ENCODE measurements around the gene STX2.
"Not testable (repeated sequence)": the region's sequence is repeated elsewhere in the genome, so short reads cannot be mapped to it uniquely, and the experiment has no call there.

STX2 gene

GRCh38 chr12:130799051-130799450, 40.0 kb downstream of the STX2 start:
- DNase-seq (ENCODE audit: low read depth in 2 of 2): no peak

- no peak for DNase-seq (ENCODE audit: low read depth in 2 of 2)
These were observed 41.9 kb downstream of the STX2 start for GRCh38 chr12:130796985-130797686.

GRCh38 chr12:130795906-130796305, 43.1 kb downstream of the STX2 start:
- no peak for DNase-seq (ENCODE audit: low read depth in 2 of 2)

GRCh38 chr12:130793554-130793849, 45.5 kb downstream of the STX2 start:
- DNase-seq (ENCODE audit: low read depth in 2 of 2): no peak

- DNase-seq (ENCODE audit: low read depth in 2 of 2): no peak
These were observed 46.1 kb downstream of the STX2 start for GRCh38 chr12:130792821-130793553.

GRCh38 chr12:130791629-130792028, 47.4 kb downstream of the STX2 start:
- DNase-seq (ENCODE audit: low read depth in 2 of 2): no peak

- DNase-seq (ENCODE audit: low read depth in 2 of 2): no peak
These were observed 50.5 kb downstream of the STX2 start for GRCh38 chr12:130788515-130788914.

GRCh38 chr12:130787445-130788410, 51.3 kb downstream of the STX2 start:
- no peak for DNase-seq (ENCODE audit: low read depth in 2 of 2)

GRCh38 chr12:130787041-130787440, 52.0 kb downstream of the STX2 start:
- DNase-seq (ENCODE audit: low read depth in 2 of 2): no peak

GRCh38 chr12:130783110-130783715, 55.8 kb downstream of the STX2 start:
- DNase-seq (ENCODE audit: low read depth in 2 of 2): no peak

GRCh38 chr12:130782245-130782644, 56.8 kb downstream of the STX2 start:
- not testable (repeated sequence) for DNase-seq (ENCODE audit: low read depth in 2 of 2)

- DNase-seq (ENCODE audit: low read depth in 2 of 2): no peak
These were observed 58.0 kb downstream of the STX2 start for GRCh38 chr12:130780880-130781575.

- DNase-seq (ENCODE audit: low read depth in 2 of 2): no peak
These were observed 58.7 kb downstream of the STX2 start for GRCh38 chr12:130780325-130780724.

- no peak for DNase-seq (ENCODE audit: low read depth in 2 of 2)
These were observed 60.3 kb downstream of the STX2 start for GRCh38 chr12:130778776-130779175.

- DNase-seq (ENCODE audit: low read depth in 2 of 2): no peak
These were observed 62.2 kb downstream of the STX2 start for GRCh38 chr12:130776857-130777339.

- DNase-seq (ENCODE audit: low read depth in 2 of 2): peak in 1 of 2 donors; percentile 15
These were observed 62.8 kb downstream of the STX2 start for GRCh38 chr12:130775953-130776856.

- DNase-seq (ENCODE audit: low read depth in 2 of 2): no peak
These were observed 68.5 kb downstream of the STX2 start for GRCh38 chr12:130770413-130771028.

GRCh38 chr12:130768120-130768519, 70.9 kb downstream of the STX2 start:
- no peak for DNase-seq (ENCODE audit: low read depth in 2 of 2)

- no peak for DNase-seq (ENCODE audit: low read depth in 2 of 2)
These were observed 72.6 kb downstream of the STX2 start for GRCh38 chr12:130766470-130766869.

Measured in stimulated activated CD8-positive, alpha-beta memory T cell treated with anti-CD3 and anti-CD28 coated beads, Interleukin-7, amount 100 ng/mL, for 1 hour (primary cell).